ENCODE data around the gene ROBO1. TPM values are rescaled to one million over a fixed set of nuclear protein-coding genes. Genes with fewer than 3 reads are reported as not detected.

ROBO1 gene
- total and polyA plus RNA-seq, 2 donors (not counting 3 experiments of a cell fraction or from before 2014, with no cell fraction given) = 5.9 to 14.2 TPM

DNA sequence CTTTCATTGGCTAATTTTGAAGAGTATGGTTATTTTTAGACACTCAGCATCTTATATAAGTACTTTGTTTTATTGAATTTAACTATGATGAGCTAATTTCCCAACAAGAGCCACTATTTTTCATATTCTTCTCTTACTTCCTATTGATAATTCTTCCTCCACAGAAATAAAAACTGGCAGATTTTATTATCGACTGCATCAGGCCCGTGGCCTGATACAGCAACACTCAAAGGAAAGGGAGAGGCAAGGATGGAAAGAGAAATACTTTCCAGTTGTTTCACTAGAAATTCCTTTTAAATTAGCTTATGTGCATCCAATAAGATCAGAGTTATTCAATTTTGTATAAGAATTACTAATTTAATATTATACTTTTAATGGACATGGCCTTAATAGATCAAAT is 886.3 kb downstream of the ROBO1 start:
- Histone ChIP-seq H3K9ac (replicated peaks; ENCODE audit: extremely low read depth, insufficient read depth, low read length) (no peak overlapping the region), H2AFZ (ENCODE audit: low read depth, low read length) (no peak overlapping the region), H3K27ac (ENCODE audit: insufficient read depth, low read depth, low read length) (no peak overlapping the region), H3K4me3 (replicated peaks in 1 of 3; ENCODE audit: insufficient read depth in 1 of 3, low read depth in 1 of 3, low read length in 3 of 3) (no peak overlapping the region), H3K4me1 (ENCODE audit: control insufficient read depth, extremely low read depth, insufficient read depth, low read length) (no peaks in the 10 kb centered on the region), H3K79me2 (ENCODE audit: control insufficient read depth, insufficient read depth, low read length) (no peaks in the 10 kb centered on the region), H3K36me3 (ENCODE audit: control insufficient read depth in 2 of 2, extremely low read depth in 1 of 2, insufficient read depth in 2 of 2, low read length in 2 of 2) (no peaks in the 10 kb centered on the region), H3K9me3 (replicated peaks; ENCODE audit: control insufficient read depth, insufficient read depth, low read length) (no peaks in the 10 kb centered on the region), H3K4me2 (ENCODE audit: insufficient read depth, low read length) (no peak overlapping the region), H3K27me3 (ENCODE audit: control insufficient read depth in 2 of 2, insufficient read depth in 2 of 2, low read length in 2 of 2) (no peaks in the 10 kb centered on the region), H4K20me1 (replicated peaks; ENCODE audit: control insufficient read depth, extremely low read depth, insufficient read depth, low read length) (no peaks in the 10 kb centered on the region), H3K9me1 (replicated peaks; ENCODE audit: control insufficient read depth, extremely low read depth, insufficient read depth, low read length) (no peaks in the 10 kb centered on the region)
- ChIA-PET POLR2A (no interaction called here), CTCF (interaction anchor here (1.1 kb wide), 1 partner anchor 9 kb away, joined by 3 read pairs; no protein-coding TSS in a partner anchor)
- TF ChIP-seq, protein P1, sequence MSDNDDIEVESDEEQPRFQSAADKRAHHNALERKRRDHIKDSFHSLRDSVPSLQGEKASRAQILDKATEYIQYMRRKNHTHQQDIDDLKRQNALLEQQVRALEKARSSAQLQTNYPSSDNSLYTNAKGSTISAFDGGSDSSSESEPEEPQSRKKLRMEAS (IDR thresholded peaks at IDR 0.05; ENCODE audit: insufficient read depth, insufficient read length) = no peak
- TF ChIP-seq POLR2AphosphoS5 (IDR thresholded peaks at IDR 0.05; ENCODE audit: insufficient read depth, low read depth, low read length) (no peak), EZH2 (IDR thresholded peaks at IDR 0.05; ENCODE audit: borderline replicate concordance, low read depth, low read length, severe bottlenecking) (no peak), FOS (IDR thresholded peaks at IDR 0.05; ENCODE audit: borderline replicate concordance, insufficient read depth, low read length) (no peak), JUN (IDR thresholded peaks at IDR 0.05; ENCODE audit: borderline replicate concordance, insufficient read depth, insufficient read length, low read depth) (no peak), MYC (IDR thresholded peaks at IDR 0.05; ENCODE audit: low read depth, low read length) (no peak), CTCF (IDR thresholded peaks at IDR 0.05; ENCODE audit: extremely low read depth in 1 of 2, insufficient read depth in 1 of 2, low read depth in 1 of 2, low read length in 2 of 2) (no peak), GATA2 (IDR thresholded peaks at IDR 0.05; ENCODE audit: insufficient read depth, insufficient read length, low read depth, low read length) (no peak), POLR2A (IDR thresholded peaks at IDR 0.05; ENCODE audit: low read depth, low read length) (no peak)
- DNase-seq (ENCODE audit: low read depth, low spot score) (no peak), FAIRE-seq (no peak)
- dilution Hi-C loops (cut with MboI; ENCODE audit: extremely low pct_ligation_motif_present, low sequenced_read_pairs) (no loop called here), intact Hi-C loops (cut with micrococcal nuclease) (no loop called here)
- no TSS peak for BruUV-seq (replicated peaks)

Measured in endothelial cell of umbilical vein (primary cell).